Measurements from ENCODE around the gene DAZL.

Gene DAZL

GRCh38 chr3:16589867-16590624 is 15.2 kb downstream of the DAZL start:
- no peak for DNase-seq

- no peak for DNase-seq
These were observed 16.1 kb downstream of the DAZL start for GRCh38 chr3:16589120-16589519.

DNA sequence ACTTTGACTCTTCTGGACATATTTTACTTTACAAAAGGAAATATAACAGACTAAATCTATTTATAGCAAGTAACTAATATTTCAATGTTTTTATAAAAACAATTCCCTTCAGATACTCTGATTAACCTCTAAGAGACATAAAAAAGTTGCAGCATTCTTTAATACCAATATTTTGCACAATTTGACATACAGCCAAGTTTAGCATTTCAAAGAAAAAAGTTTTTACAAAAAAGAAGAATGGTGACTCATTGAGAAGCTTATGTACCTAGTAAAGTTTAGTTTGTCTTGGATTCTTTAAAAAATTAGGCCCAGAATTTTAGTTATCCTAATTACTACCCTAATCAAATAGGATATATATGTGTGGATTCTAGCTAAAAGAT is 17.6 kb downstream of the DAZL start:
- DNase-seq: no peak

- DNase-seq: no peak
These were observed 18.1 kb downstream of the DAZL start for GRCh38 chr3:16587047-16587680.

- no peak for DNase-seq
These were observed 20.3 kb downstream of the DAZL start for GRCh38 chr3:16584880-16585279.

GRCh38 chr3:16583551-16583950 is 21.7 kb downstream of the DAZL start:
- no peak for DNase-seq

DNA sequence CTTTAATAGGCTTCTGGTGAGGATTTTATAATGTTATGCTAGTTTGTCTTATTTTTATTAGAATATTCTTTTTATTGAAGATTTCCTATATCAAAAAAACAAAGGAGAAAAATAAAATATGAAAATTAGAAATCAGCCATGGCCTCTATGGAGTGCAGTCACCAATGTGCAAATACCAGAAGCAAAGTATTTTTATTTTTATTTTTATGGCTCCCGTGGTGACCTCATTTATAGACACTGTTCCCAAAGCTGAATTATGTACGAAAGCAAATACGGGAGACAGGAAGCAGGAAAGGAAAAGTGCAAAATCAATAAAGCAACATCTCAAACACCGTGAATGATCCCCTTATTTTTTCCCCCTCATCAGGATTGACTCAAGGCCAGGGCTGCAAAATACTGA is 35.1 kb downstream of the DAZL start:
- no peak for DNase-seq

- no peak for DNase-seq
These were observed 36.7 kb downstream of the DAZL start for GRCh38 chr3:16568532-16568931.

DNA sequence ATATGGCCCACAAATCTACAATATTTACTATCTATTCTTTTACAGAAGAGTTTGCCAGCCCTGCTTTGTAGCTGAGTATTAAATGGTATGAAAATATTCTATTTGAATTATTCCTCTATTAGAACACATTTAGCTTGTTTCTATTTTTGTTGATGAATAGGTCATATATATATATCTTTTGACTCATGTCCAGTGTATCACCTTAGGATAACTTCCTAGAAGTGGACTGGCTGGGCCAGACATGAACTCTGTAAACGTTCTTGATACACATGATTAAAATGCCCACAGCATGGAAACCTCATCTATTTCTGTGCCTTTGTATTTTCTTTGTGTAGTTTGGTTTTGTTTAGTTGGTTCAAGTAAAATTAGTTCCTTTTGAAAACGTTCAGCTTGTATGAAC is 37.1 kb downstream of the DAZL start:
- DNase-seq: no peak

- DNase-seq: no peak
These were observed 45.4 kb downstream of the DAZL start for GRCh38 chr3:16559653-16560365.

- DNase-seq: no peak
These were observed 51.1 kb downstream of the DAZL start for GRCh38 chr3:16554126-16554525.

- DNase-seq: no peak
These were observed 52.5 kb downstream of the DAZL start for GRCh38 chr3:16552757-16553156.

DNA sequence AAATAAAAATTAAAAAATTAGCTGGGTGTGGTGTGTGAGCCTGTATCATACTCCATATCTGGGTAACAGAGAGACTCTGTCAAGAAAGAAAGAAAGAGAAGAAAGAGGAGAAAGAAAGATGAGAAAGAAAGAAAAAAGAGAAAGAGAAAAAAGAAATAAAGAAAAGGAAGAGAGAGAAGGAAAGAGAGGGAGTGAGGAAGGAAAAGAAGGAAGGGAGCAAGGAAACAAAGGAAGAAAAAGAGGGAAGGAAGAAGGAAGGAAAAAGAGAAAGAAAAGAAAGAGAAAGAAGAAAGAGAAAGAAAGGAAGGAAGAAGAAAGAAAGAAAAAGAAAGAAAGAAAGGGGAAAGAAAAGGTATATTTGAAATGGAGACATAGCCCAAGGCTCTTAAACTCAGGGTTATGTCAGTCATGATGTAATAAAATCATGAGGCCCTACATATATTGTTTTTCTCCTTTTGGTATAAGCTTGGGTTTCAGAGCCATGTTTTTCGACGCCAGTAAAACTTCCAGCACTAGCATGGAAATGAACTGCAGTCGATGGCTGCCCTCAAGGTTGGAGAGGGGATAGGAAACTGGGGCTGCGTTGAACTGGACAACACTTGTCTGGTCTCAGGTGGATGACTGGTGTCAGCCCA is 53.8 kb downstream of the DAZL start:
- no peak for DNase-seq

DNA sequence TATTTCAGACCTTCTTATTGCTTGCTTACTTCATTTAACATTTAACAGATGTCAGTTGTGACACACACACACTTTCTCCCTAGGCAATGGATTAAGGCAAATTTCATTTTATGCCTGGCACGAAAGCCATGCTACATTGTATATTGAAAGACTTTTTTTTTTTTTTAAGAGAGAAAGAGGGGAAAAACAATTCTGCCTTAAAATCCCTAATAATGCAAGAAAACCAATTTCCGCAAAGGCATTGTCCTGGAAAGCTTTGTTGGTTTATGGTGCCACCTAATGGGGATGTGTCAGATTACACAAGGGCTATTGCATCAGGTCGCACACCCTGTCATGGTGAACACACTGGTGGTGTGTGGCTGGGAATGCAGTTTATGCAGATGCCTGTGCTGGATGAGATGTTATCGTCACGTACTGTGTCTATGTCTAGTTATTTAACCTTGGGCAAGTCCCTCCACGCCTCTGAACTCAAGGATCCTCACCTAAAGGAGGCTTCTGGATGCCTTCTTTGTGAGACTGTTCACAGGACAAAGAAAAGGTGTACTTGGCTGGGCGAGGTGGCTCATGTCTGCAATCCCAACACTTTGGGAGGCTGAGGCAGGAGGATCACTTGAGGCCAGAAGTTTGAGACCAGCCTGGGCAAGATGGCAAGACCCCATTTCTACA is 54.4 kb downstream of the DAZL start:
- peak; percentile 74 for DNase-seq

- no peak for DNase-seq
These were observed 54.9 kb downstream of the DAZL start for GRCh38 chr3:16550305-16550675.

DNA sequence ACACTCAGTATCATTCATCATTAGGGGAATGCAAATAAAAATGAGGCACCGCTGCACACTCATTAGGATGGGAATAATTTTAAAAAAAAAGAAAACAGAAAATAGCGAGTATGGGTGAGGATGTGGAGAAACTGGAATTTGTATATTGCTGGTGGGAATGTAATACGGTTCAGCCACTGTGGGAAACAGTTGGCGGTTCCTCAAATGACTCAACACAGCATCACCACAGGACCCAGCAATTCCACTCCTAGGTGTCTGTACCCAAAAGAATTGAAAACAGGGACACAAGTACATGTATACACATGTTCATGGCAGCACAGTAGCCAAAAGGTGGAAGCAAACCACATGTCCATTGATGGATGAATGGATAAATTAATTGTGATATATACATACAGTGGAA is 56.5 kb downstream of the DAZL start:
- DNase-seq: peak; percentile 75

DNA sequence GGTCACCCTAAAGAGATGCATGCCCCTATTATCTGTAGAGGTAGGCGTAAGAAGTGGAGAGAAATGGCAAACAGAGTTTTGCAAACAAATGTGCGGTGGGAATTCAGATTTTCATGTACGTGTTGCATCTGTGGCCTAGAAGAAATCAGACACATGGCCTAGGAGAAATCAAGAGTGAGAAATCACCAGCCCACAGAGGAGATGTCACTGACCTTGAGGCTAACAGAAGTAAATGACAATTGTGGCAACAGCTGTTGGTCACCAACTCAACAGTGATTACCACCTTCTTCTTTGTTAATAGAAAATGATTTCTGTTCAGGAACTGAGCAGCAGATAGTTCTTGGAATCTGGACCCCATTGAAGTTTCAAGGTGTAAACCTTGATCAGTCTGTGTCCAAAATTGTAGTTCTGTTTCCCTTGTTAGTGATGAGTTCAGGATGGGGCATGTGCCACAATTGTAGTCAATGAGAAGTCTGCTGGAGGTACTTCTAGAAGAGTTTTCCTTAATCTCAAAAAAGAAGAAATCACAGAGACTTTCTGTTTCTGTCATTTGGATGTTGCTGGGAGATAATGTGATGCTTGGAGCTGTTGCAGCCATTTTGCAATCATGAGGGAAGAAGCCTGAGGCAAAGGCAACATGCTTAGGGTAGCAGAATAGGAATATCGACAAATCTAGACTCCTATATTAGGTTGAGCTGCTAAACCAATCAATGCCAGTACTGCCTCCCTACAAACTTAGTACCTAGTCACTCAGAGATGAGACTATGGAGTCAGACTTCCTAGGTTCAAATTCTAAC is 57.5 kb downstream of the DAZL start:
- DNase-seq: no peak

- no peak for DNase-seq
These were observed 58.8 kb downstream of the DAZL start for GRCh38 chr3:16546186-16547010.

- DNase-seq: no peak
These were observed 59.6 kb downstream of the DAZL start for GRCh38 chr3:16545413-16546185.

DNA sequence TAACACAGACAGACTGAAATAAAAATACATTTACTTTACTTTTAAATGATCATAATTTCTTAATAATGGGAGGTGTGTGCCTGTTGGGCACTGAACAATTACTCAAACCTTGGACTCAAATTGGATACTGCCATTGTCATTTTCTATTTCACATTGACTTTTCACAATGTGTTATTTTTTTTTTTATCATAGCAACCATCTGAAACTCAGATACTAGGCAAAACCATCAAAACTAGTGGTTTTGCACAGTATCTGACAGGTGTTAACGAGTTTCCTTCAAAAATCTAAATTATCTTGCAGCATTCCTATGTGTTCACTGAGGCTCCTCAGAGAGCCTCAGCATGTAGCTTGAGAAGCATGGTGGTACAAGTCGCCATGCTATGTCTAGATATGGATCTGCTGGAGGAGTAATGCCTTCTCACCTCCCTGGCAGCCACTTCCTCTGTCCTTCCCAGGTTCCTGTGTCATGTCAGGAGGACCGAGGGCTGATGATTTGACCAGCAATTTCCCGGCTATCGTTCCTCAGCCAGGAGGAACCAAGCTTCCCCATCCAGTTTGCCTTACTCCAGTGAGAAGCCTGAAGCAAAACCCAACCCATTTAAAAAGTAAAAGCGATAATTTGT is 61.9 kb downstream of the DAZL start:
- no peak for DNase-seq
